Keratinocyte (primary cell): ENCODE results near the gene SUGCT.

Experiments used
- EZH2 ChIP-seq: IDR thresholded peaks from one replicate; pipeline ENCODE4 v1.6.1; 2012; ENCODE audit warnings: inconsistent platforms, mild to moderate bottlenecking, low read length, moderate library complexity
- TF ChIP-seq, protein P1 (sequence below), 3 experiments: IDR thresholded peaks in 1 of 3; conservative IDR thresholded peaks in 1 of 3; optimal IDR thresholded peaks in 1 of 3; 2 replicates in 2 of 3; 3 replicates in 1 of 3; pipeline versions ENCODE3 to v1.5.1; 2011; ENCODE audit warnings: low read length in 3 of 3, mild to moderate bottlenecking in 3 of 3, moderate library complexity in 2 of 3, control low read depth in 1 of 3, inconsistent platforms in 1 of 3; ENCODE audit not compliant: insufficient read depth in 2 of 3; ENCODE audit errors: extremely low read depth in 1 of 3

DNA sequence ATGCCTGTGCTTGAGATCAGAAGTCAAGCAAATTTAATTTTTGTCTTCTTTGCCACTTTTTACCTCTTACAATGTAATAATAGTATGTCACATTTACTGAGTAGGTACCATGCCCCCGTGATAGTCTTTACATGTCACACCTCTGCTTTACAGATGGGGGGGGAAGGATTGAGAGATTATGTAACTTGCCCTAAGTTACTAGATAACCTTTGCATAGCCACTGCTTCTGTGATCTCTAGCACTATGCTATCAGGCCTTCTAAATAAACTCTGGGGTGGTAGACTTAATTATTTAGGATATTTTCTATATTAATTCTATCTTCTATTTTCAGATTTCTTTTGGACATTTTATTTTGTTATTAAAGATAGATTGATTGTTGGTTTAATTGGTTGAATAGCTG, 514.4 kb downstream of the SUGCT start:
- TF ChIP-seq, protein P1, sequence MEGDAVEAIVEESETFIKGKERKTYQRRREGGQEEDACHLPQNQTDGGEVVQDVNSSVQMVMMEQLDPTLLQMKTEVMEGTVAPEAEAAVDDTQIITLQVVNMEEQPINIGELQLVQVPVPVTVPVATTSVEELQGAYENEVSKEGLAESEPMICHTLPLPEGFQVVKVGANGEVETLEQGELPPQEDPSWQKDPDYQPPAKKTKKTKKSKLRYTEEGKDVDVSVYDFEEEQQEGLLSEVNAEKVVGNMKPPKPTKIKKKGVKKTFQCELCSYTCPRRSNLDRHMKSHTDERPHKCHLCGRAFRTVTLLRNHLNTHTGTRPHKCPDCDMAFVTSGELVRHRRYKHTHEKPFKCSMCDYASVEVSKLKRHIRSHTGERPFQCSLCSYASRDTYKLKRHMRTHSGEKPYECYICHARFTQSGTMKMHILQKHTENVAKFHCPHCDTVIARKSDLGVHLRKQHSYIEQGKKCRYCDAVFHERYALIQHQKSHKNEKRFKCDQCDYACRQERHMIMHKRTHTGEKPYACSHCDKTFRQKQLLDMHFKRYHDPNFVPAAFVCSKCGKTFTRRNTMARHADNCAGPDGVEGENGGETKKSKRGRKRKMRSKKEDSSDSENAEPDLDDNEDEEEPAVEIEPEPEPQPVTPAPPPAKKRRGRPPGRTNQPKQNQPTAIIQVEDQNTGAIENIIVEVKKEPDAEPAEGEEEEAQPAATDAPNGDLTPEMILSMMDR (optimal IDR thresholded peaks at IDR 0.05 in 1 of 3, IDR thresholded peaks at IDR 0.05 in 1 of 3, conservative IDR thresholded peaks at IDR 0.05 in 1 of 3; ENCODE audit: extremely low read depth in 1 of 3, insufficient read depth in 2 of 3, low read length in 3 of 3): no peak
- TF ChIP-seq EZH2: no peak
